Activated naive CD8-positive, alpha-beta T cell treated with anti-CD3 and anti-CD28 coated beads, Interleukin-2, amount 10 ng/mL, durations not matched to agents 7 days and 5 days (primary cell): ENCODE results near the gene PRKAG2. TPM values are rescaled to one million over a fixed set of nuclear protein-coding genes. Genes with fewer than 3 reads are reported as not detected.
"Not testable (repeated sequence)": the region's sequence is repeated elsewhere in the genome, so short reads cannot be mapped to it uniquely, and the experiment has no call there.

Experiments used
- ATAC-seq: fragments of 150-1000 bp; cut with Tn5 transposase; one replicate; pipeline ENCODE4 v1.10.0; 2021; ENCODE audit warnings: low read depth, moderate library complexity
- POLR2A ChIA-PET: fragments of 350-600 bp; sonication (Branson Sonifier 250); formaldehyde crosslinking; loops from one replicate; lab custom pipeline; 2021; ENCODE audit warnings: antibody characterized with exemption; lab: Charles Lee
- DNase-seq: peaks from one replicate; pipeline ENCODE4 v3.0.0; 2021
- H3K27ac Mint-ChIP-seq: one replicate; pipeline ENCODE4 v1.8.0; 2022; ENCODE audit warnings: mild to moderate bottlenecking, mixed read lengths
- H3K27me3 Mint-ChIP-seq: one replicate; pipeline ENCODE4 v1.8.0; 2022; ENCODE audit warnings: mild to moderate bottlenecking, moderate library complexity, mixed read lengths
- H3K36me3 Mint-ChIP-seq: one replicate; pipeline ENCODE4 v1.8.0; 2021; ENCODE audit warnings: mild to moderate bottlenecking, mixed read lengths
- H3K4me1 Mint-ChIP-seq: one replicate; pipeline ENCODE4 v1.8.0; 2021; ENCODE audit warnings: mixed read lengths
- H3K4me3 Mint-ChIP-seq: one replicate; pipeline ENCODE4 v1.8.0; 2022; ENCODE audit warnings: mild to moderate bottlenecking, moderate library complexity, mixed read lengths
- H3K9me3 Mint-ChIP-seq: one replicate; pipeline ENCODE4 v1.8.0; 2021; ENCODE audit warnings: mixed read lengths
- total RNA-seq, 2 experiments: library from RNA; stranded (reverse); gene quantifications; one replicate each; pipeline ENCODE4 v1.2.3, GENCODE V29; 2021

Gene PRKAG2
- total RNA-seq, 2 experiments from 2014 or later, result 29.0 to 38.9 TPM

GRCh38 chr7:151907115-151907514 is 30.2 kb upstream of the PRKAG2 start:
- H3K27ac Mint-ChIP-seq, H3K36me3 Mint-ChIP-seq, H3K4me3 Mint-ChIP-seq, H3K9me3 Mint-ChIP-seq, POLR2A ChIA-PET, ATAC-seq, H3K4me1 Mint-ChIP-seq, DNase-seq: not testable (repeated sequence)
- H3K27me3 Mint-ChIP-seq, result peaks cover 28% of the 10 kb centered on the region

- no peaks in the 10 kb centered on the region for H3K36me3 Mint-ChIP-seq
- no peak overlapping the region for H3K27ac Mint-ChIP-seq
- peaks cover under 1% of the 10 kb centered on the region for H3K4me1 Mint-ChIP-seq
- no peak for ATAC-seq
- H3K4me3 Mint-ChIP-seq, result no peak overlapping the region
- DNase-seq, result no peak
- H3K9me3 Mint-ChIP-seq, result no peaks in the 10 kb centered on the region
- H3K27me3 Mint-ChIP-seq, result peaks cover 28% of the 10 kb centered on the region
- POLR2A ChIA-PET, result no interaction called here
These were observed 28.9 kb upstream of the PRKAG2 start for GRCh38 chr7:151905766-151906165.

DNA sequence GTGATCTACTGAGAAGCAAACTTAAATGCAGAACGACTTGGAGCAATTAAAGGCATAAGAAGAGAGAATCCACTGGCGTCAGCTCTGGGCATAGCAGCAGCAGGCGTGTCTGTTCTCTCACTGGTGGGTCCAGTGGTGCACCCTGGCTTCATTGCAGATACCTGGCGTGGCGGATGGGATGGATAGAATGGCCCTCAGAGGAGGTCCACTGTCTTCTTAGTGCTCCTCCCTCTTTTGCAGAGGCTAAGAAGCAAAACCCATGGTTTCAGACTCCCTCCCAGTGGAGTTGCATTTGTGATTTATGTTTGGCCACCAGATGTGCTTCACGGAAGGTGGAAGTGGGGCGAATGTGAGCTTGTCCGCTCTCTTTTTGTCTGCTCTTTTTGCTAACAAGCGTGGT is 28.4 kb upstream of the PRKAG2 start:
- DNase-seq, result no peak
- Mint-ChIP-seq H3K36me3 (no peaks in the 10 kb centered on the region), H3K27me3 (peaks cover 28% of the 10 kb centered on the region), H3K27ac (no peak overlapping the region), H3K4me1 (no peaks in the 10 kb centered on the region), H3K9me3 (no peaks in the 10 kb centered on the region), H3K4me3 (no peak overlapping the region)
- ATAC-seq, result no peak
- POLR2A ChIA-PET, result no interaction called here

- peaks cover 31% of the 10 kb centered on the region for H3K27me3 Mint-ChIP-seq
- no peak overlapping the region for H3K27ac Mint-ChIP-seq
- H3K9me3 Mint-ChIP-seq, result no peaks in the 10 kb centered on the region
- no peaks in the 10 kb centered on the region for H3K36me3 Mint-ChIP-seq
- H3K4me3 Mint-ChIP-seq, result no peak overlapping the region
- ATAC-seq (no peak), DNase-seq (no peak)
- POLR2A ChIA-PET, result no interaction called here
- H3K4me1 Mint-ChIP-seq, result no peaks in the 10 kb centered on the region
These were observed 27.4 kb upstream of the PRKAG2 start for GRCh38 chr7:151904270-151904669.

DNA sequence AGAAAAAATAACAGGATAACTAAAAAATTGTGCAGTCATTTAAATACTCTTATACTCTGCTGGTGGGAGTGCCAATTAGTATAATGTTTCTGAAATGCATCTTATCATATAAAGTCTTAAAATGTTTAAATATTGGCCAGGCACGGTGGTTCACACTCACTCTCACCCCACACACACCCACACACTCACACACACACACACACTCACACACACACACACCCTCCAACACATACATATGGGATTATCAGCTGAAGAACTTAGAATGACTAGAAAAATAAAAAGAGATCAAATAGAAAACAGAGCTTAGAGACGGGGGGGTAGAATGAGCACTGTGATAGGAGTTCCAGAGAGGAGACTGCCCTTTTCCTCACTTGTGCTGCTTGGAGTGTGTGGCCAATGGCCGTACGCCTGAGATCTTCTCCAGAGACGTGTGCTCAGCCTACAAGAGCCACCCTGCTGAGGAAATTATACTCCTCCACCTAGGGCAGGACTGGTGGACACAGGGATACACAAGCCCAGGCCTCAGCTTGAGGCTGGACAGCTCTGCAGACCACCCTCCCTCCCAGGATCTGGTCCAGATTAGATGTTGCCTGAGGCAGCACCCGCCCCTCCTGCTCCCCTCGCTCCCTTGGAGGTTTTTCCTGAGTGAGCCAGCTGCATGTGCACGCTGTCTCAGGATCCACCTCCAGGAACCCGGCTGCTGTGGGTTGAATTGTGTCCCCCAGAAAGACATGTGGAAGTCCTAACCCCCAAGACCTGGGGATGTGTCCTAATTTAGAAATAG is 26.5 kb upstream of the PRKAG2 start:
- POLR2A ChIA-PET, result no interaction called here

GRCh38 chr7:151902311-151902710 is 25.4 kb upstream of the PRKAG2 start:
- Mint-ChIP-seq H3K36me3 (no peaks in the 10 kb centered on the region), H3K27me3 (peaks cover 34% of the 10 kb centered on the region), H3K9me3 (no peaks in the 10 kb centered on the region), H3K4me3 (no peak overlapping the region), H3K4me1 (no peaks in the 10 kb centered on the region), H3K27ac (no peak overlapping the region)
- POLR2A ChIA-PET, result no interaction called here
- DNase-seq (no peak), ATAC-seq (no peak)

More for the DNA sequence above, 26.5 kb upstream of the PRKAG2 start:
- Mint-ChIP-seq H3K27me3 (peaks cover 33% of the 10 kb centered on the region), H3K4me1 (no peaks in the 10 kb centered on the region), H3K4me3 (no peak overlapping the region), H3K36me3 (no peaks in the 10 kb centered on the region), H3K9me3 (no peaks in the 10 kb centered on the region), H3K27ac (no peak overlapping the region)
- no peak for DNase-seq
- no peak for ATAC-seq

DNA sequence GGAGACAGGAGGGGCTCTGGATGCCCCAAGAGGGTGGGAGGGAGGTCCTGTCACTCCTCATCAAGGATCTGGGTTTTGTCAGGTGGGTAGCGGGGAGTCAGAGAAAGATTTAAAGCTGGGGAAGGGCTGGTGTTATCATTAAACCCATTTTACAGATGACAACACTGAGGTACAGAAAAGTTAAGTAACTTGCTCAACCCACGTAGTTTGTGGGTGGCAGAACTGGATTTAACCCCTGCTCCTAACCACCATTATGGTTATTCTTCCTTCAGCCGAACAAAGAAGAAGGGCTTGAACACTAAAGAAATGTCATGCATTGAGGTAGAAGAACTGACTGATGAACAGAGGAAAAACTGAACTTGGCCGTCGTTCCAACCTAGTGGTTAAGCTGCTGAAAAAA is 24.9 kb upstream of the PRKAG2 start:
- POLR2A ChIA-PET, result no interaction called here
- Mint-ChIP-seq H3K4me1 (no peaks in the 10 kb centered on the region), H3K4me3 (no peak overlapping the region), H3K27ac (no peak overlapping the region), H3K9me3 (no peaks in the 10 kb centered on the region), H3K27me3 (peaks cover 29% of the 10 kb centered on the region), H3K36me3 (no peaks in the 10 kb centered on the region)
- ATAC-seq, result no peak
- DNase-seq, result no peak

DNA sequence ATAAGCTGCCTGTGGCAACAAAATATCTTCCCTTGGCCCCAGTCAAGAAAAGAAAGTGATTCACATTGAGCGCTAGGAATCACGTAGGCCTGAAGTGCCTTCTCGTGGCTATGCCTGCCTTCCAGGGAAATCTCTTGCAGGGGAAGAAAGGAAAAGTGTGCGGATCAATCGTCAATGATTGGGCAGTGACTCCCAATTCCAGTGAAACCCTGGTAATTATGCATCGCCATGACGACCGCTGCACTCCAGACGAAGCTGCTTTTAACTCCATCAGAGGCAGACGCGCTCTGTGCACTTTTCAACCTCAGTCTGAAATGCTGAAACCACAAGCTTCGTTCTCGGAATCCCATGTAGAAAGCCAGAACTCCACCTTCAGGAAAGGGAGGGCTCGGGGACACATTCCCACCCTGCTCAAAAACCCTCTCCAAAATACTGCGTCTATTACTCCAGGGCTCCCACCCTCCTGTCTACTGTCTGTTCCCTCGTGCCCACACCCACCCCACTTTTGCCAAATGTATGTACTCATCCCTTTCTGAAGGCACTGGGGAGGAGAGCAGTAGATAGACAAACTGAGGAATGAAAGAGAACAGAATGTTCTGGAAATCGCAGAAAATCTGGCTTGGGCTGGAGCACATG is 24.2 kb upstream of the PRKAG2 start:
- Mint-ChIP-seq H3K4me3 (no peak overlapping the region), H3K27ac (no peak overlapping the region)

GRCh38 chr7:151900591-151900985 is 23.7 kb upstream of the PRKAG2 start:
- POLR2A ChIA-PET, result no interaction called here
- DNase-seq (no peak), ATAC-seq (no peak)
- Mint-ChIP-seq H3K4me1 (no peaks in the 10 kb centered on the region), H3K9me3 (no peaks in the 10 kb centered on the region), H3K27me3 (peaks cover 19% of the 10 kb centered on the region), H3K36me3 (no peaks in the 10 kb centered on the region), H3K4me3 (no peak overlapping the region), H3K27ac (no peak overlapping the region)

More for the DNA sequence above, 24.2 kb upstream of the PRKAG2 start:
- POLR2A ChIA-PET, result no interaction called here
- DNase-seq (no peak), ATAC-seq (no peak)
- no peaks in the 10 kb centered on the region for H3K36me3 Mint-ChIP-seq
- H3K27me3 Mint-ChIP-seq, result peaks cover 24% of the 10 kb centered on the region
- no peaks in the 10 kb centered on the region for H3K4me1 Mint-ChIP-seq
- no peaks in the 10 kb centered on the region for H3K9me3 Mint-ChIP-seq

DNA sequence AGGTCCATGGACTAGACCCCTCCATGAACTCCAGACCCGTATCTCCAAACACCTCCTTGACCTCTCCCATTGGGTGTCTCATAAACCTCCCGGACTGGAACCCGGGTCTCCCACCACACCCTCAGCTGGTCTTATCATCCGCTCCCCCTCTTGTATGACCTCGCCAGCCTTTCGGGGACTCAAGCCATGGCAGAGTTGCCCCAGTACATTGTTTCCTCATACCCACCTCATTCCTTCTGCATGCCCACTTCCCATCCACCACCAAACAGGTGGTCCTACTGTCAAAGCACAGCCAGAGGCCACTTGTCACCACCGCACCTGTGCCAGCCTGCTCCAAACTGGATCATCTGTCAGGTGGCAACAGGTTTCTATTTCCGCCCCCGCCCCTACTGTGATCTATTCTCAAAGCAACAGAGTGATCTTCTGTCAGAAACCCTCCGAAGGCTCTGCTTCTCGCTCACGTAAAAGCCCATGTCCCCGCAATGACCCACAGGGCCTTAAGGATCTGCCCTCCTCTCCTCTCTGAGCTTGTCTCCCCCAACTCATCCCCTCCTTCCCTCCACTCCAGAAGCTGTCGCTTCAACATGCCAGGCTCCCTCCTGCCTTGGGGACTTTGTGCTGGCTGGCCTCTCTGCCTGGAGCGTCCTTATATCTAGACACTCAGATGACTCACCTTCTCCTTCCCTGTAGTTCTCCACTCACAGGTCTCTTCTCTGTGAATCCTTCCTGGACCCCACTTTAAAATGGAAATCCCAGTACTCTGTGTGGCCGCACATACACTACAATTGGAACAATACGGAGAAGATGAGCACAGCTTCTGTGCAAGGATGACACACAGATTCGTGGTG is 22.8 kb upstream of the PRKAG2 start:
- no peaks in the 10 kb centered on the region for H3K9me3 Mint-ChIP-seq
- no peak for DNase-seq
- no peak overlapping the region for H3K27ac Mint-ChIP-seq
- no peaks in the 10 kb centered on the region for H3K4me1 Mint-ChIP-seq
- H3K27me3 Mint-ChIP-seq, result peaks cover 12% of the 10 kb centered on the region
- no peak overlapping the region for H3K4me3 Mint-ChIP-seq
- ATAC-seq, result no peak
- H3K36me3 Mint-ChIP-seq, result no peaks in the 10 kb centered on the region
- POLR2A ChIA-PET, result no interaction called here

DNA sequence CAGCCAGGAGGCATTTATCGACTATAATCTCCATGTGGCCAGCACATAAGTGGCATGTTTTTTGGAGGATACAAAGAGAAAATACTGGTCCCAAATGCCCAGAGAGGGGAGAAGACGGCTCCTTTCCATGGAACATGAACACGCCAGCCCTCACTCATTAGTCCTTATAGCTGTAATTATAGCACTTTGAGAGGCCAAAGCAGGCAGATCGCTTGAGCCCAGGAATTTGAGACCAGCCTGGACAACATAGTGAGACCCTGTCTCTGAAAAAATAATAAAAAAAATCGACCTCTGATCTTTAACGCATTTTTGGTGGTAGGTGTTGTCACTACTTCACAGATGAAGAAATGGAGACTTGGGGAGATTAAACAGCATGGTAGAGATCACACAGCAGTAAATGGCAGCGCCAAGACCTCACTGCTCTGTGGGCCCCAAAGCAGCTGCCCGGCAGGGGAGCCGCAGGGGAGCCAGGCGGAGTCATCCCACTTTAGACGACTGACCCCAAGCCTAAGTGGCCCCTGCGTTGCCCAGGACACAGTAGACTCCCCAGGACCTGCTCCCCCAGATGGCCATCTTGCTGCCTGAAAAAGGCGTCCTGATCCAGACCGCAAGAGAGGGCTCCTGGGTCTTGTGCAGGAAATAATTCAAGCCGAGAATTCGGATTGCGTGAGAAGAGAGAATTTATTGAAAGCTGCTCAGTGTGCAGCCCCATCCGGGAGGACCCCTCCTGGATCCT is 21.2 kb upstream of the PRKAG2 start:
- H3K4me1 Mint-ChIP-seq, result no peaks in the 10 kb centered on the region
- ATAC-seq (no peak), DNase-seq (no peak)
- POLR2A ChIA-PET, result no interaction called here
- H3K36me3 Mint-ChIP-seq, result no peaks in the 10 kb centered on the region
- H3K9me3 Mint-ChIP-seq, result no peaks in the 10 kb centered on the region
- H3K27ac Mint-ChIP-seq, result no peak overlapping the region
- H3K4me3 Mint-ChIP-seq, result no peak overlapping the region
- peaks cover 12% of the 10 kb centered on the region for H3K27me3 Mint-ChIP-seq

DNA sequence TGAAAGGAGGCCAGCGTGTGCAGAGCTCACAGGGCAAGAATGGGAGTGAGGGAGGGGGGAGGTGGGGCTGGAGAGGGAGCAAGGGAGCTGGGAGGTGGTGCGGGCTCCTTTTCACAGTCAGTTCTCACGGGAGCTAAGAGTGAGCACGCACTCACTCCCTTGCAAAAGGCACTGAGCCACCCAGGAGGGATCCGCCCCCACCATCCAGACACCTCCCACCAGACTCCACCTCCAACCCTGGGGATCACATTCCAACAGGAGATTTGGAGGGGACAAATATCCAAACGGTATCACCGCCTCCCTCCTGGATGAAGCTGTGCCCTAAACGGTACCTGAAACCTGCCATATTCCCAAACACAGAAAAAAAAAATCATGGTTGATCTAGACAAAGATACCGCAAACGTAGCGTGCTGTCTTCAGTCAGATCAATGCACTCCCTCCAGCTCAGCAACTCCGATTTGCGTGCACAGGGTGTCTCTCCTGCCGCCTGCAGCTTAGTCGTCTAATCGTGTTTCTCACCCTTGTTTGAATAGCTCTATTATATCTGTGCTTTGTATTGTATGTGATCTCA is 20.3 kb upstream of the PRKAG2 start:
- no peaks in the 10 kb centered on the region for H3K36me3 Mint-ChIP-seq
- H3K4me1 Mint-ChIP-seq, result no peaks in the 10 kb centered on the region
- DNase-seq, result no peak
- no peak for ATAC-seq
- H3K4me3 Mint-ChIP-seq, result no peak overlapping the region
- H3K27me3 Mint-ChIP-seq, result peaks cover 12% of the 10 kb centered on the region
- no peak overlapping the region for H3K27ac Mint-ChIP-seq
- POLR2A ChIA-PET, result no interaction called here
- no peaks in the 10 kb centered on the region for H3K9me3 Mint-ChIP-seq

- Mint-ChIP-seq H3K9me3 (no peaks in the 10 kb centered on the region), H3K27me3 (peaks cover 12% of the 10 kb centered on the region), H3K4me3 (no peak overlapping the region), H3K27ac (no peak overlapping the region), H3K4me1 (no peaks in the 10 kb centered on the region), H3K36me3 (no peaks in the 10 kb centered on the region)
- ATAC-seq (no peak), DNase-seq (no peak)
- POLR2A ChIA-PET, result no interaction called here
These were observed 19.6 kb upstream of the PRKAG2 start for GRCh38 chr7:151896486-151896885.
